ENCODE data around the gene CAMK2N1. TPM values are rescaled to one million over a fixed set of nuclear protein-coding genes. Genes with fewer than 3 reads are reported as not detected.

Gene CAMK2N1
- total and polyA plus RNA-seq, 4 experiments from 2014 or later = 0.32 to 6.5 (median 3.2) TPM

DNA sequence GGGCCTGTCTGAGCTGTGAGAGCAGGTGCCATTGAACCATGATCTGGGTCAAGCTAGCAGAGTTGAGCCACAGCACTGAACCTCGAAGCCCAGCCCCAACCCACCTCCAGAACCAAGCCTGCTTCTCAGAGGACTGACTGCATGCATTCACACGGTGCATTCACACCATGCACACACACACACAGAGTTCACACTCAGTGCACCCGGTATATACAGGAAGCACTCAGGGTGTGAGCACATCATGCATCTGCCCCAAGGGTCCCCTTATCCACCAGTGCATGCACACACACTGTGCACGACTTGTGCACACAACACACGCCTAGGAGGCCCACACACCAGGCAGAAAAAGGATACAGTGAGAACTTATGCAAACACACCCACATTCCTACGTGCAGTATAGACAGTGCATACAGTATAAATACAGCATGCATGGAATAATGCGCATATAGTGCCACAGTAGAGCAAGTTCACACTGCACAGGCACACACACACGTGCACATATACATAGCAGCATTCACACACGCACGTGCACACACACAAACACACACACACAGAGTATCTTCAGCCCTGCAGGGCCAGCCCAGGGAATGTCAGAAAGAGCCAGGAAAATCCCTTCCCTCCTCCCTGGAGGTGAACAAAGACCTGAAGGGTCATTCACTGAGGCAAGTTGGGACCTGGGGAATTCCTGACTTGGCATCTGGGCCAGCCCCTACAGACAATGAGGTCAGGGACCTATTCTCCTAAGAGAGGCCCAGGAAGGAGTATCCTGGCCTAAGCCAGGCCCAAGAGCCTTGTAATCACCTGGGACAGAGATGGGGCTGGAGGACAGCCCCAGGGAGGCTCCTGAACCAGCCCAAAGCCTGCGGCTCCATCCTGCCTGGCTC is 42.1 kb downstream of the CAMK2N1 start:
- Mint-ChIP-seq H3K36me3 (no peaks in the 10 kb centered on the region), H3K4me3 (no peak overlapping the region), H3K9me3 (no peaks in the 10 kb centered on the region), H3K27me3 (peaks cover 2 to 15% of the 10 kb centered on the region in 2 donors), H3K4me1 (peaks cover 0 to 4% (median 1%) of the 10 kb centered on the region in 4 donors), H3K27ac (no peak overlapping the region)
- no peak overlapping the region for H3K27ac ChIP-seq (ENCODE audit: low read depth, low read length)
- no peaks in the 10 kb centered on the region for H3K36me3 ChIP-seq (ENCODE audit: insufficient read depth, low read length)
- DNase-seq = no peak
- no peaks in the 10 kb centered on the region for H3K27me3 ChIP-seq (ENCODE audit: insufficient read depth, low read length)
- H3K4me3 ChIP-seq (ENCODE audit: low read length in 2 of 2) = no peak overlapping the region
- intact Hi-C loops (cut with micrococcal nuclease) = no loop called here
- POLR2A ChIA-PET (ENCODE audit: partially characterized antibody) = no interaction called here
- no peaks in the 10 kb centered on the region for H3K4me1 ChIP-seq (ENCODE audit: insufficient read depth, low read length)
- H3K9me3 ChIP-seq (ENCODE audit: control insufficient read depth in 1 of 2, low read length in 2 of 2) = no peaks in the 10 kb centered on the region
- CTCF ChIA-PET (ENCODE audit: partially characterized antibody) = no interaction called here

DNA sequence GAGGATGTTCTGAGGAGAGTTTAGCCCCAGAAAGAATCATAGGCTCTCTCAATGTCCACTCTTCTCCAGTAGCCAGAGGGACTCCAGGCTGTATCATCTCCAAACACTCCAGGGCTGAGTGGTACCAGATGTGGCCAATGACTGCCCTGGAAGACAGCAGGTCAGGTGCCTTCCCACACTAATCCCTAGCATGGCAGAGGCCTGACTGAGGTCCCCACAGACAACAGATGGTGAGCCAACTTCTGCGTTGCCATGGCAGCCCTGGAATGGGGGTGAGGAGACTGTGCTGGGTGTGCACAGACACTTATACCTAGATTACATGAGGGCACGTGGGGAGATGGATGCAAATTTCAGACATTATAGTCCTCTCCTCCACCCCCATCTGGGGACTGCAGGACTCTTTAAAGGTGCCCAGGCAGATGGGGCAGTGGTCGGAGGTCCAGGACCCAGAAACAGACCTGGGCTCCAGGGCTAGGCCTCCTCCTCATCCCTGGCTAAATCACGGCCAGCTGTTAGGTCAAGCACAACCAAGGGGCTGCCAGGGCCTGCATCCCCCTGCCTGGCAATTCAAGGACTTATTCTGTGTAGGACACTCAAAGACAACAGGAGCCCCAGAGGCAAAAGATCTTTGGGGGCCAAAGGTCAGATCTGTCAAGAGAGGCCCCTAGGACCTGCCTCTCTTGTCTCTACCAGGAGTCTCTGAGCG is 42.9 kb downstream of the CAMK2N1 start:
- Histone ChIP-seq H3K36me3 (ENCODE audit: insufficient read depth, low read length) (no peaks in the 10 kb centered on the region), H3K27me3 (ENCODE audit: insufficient read depth, low read length) (no peaks in the 10 kb centered on the region), H3K4me1 (ENCODE audit: insufficient read depth, low read length) (no peaks in the 10 kb centered on the region), H3K27ac (ENCODE audit: low read depth, low read length) (no peak overlapping the region), H3K9me3 (ENCODE audit: control insufficient read depth in 1 of 2, low read length in 2 of 2) (no peaks in the 10 kb centered on the region), H3K4me3 (ENCODE audit: low read length in 2 of 2) (no peak overlapping the region)
- peaks cover 0 to 4% (median 1%) of the 10 kb centered on the region in 4 donors for H3K4me1 Mint-ChIP-seq
- ChIA-PET POLR2A (ENCODE audit: partially characterized antibody) (no interaction called here), CTCF (ENCODE audit: partially characterized antibody) (no interaction called here)
- no peaks in the 10 kb centered on the region for H3K36me3 Mint-ChIP-seq
- no peak overlapping the region for H3K27ac Mint-ChIP-seq
- no peaks in the 10 kb centered on the region for H3K9me3 Mint-ChIP-seq
- DNase-seq = no peak
- H3K4me3 Mint-ChIP-seq = no peak overlapping the region
- peaks cover 2 to 15% of the 10 kb centered on the region in 2 donors for H3K27me3 Mint-ChIP-seq
- intact Hi-C loops (cut with micrococcal nuclease) = no loop called here

DNA sequence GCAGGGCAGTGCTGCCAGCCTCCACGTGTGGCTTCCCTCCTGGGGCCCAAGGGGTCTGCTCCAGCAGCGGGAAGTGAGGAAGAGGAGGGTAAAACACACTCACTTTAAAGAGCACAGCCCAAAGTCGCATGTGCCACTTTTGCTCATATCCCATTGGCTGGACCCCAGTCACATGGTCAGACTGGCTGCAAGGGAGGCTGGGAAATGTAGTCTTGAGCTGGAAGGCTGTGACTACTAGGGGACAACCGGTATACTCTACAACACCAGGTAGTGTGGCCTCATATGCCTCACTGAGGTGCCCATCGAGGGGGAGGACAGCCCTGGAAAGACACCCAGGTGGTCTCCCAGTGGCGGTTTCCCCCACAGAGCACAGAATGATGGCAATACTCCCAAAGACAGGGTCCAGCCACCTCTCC is 45.2 kb downstream of the CAMK2N1 start:
- Histone ChIP-seq H3K4me1 (ENCODE audit: insufficient read depth, low read length) (no peaks in the 10 kb centered on the region), H3K36me3 (ENCODE audit: insufficient read depth, low read length) (no peaks in the 10 kb centered on the region), H3K9me3 (ENCODE audit: control insufficient read depth in 1 of 2, low read length in 2 of 2) (no peaks in the 10 kb centered on the region), H3K4me3 (ENCODE audit: low read length in 2 of 2) (no peak overlapping the region), H3K27me3 (ENCODE audit: insufficient read depth, low read length) (no peaks in the 10 kb centered on the region), H3K27ac (ENCODE audit: low read depth, low read length) (no peak overlapping the region)
- Mint-ChIP-seq H3K36me3 (no peaks in the 10 kb centered on the region), H3K9me3 (no peaks in the 10 kb centered on the region), H3K4me1 (peaks cover 0 to 4% (median 1%) of the 10 kb centered on the region in 4 donors), H3K27ac (no peak overlapping the region), H3K4me3 (no peak overlapping the region), H3K27me3 (peaks cover 5 to 16% of the 10 kb centered on the region in 2 donors)
- DNase-seq = peak; percentile 22 to 50 (median 38)
- intact Hi-C loops (cut with micrococcal nuclease) = no loop called here
- POLR2A ChIA-PET (ENCODE audit: partially characterized antibody) = no interaction called here
- CTCF ChIA-PET (ENCODE audit: partially characterized antibody) = no interaction called here

DNA sequence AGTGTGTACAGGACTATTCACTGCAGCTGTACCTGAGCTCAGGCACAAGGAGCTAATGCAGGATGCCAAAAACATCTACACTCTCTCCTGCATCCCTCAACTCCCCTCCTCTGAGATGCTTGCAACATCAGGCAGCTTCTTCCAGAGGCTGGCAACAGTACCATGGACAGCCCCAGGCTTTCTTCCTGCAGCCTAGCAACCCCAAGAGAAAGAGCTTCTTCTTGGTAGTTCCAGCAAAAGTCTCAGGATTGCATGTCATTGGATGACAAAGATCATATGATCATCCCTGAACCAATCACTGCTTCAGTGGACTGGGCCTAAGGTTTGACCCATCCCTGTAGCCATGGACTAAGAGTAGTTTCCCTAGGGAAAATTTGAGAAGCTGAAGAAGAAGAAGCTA is 46.7 kb downstream of the CAMK2N1 start:
- Histone ChIP-seq H3K27me3 (ENCODE audit: insufficient read depth, low read length) (peaks cover 4% of the 10 kb centered on the region), H3K36me3 (ENCODE audit: insufficient read depth, low read length) (no peaks in the 10 kb centered on the region), H3K4me3 (ENCODE audit: low read length in 2 of 2) (no peak overlapping the region), H3K27ac (ENCODE audit: low read depth, low read length) (no peak overlapping the region), H3K4me1 (ENCODE audit: insufficient read depth, low read length) (no peaks in the 10 kb centered on the region), H3K9me3 (ENCODE audit: control insufficient read depth in 1 of 2, low read length in 2 of 2) (no peaks in the 10 kb centered on the region)
- Mint-ChIP-seq H3K27ac (no peak overlapping the region), H3K4me1 (peaks cover 0 to 4% (median 1%) of the 10 kb centered on the region in 4 donors), H3K36me3 (no peaks in the 10 kb centered on the region), H3K27me3 (peaks cover 15 to 24% of the 10 kb centered on the region in 2 donors), H3K9me3 (no peaks in the 10 kb centered on the region), H3K4me3 (no peak overlapping the region)
- ChIA-PET CTCF (ENCODE audit: partially characterized antibody) (interaction anchor here (0.6 to 1.0 kb wide), 2 partner anchors 10 to 13 kb away, joined by 3 read pairs; no protein-coding TSS in a partner anchor), POLR2A (ENCODE audit: partially characterized antibody) (no interaction called here)
- no peak for DNase-seq
- intact Hi-C loops (cut with micrococcal nuclease) = no loop called here

DNA sequence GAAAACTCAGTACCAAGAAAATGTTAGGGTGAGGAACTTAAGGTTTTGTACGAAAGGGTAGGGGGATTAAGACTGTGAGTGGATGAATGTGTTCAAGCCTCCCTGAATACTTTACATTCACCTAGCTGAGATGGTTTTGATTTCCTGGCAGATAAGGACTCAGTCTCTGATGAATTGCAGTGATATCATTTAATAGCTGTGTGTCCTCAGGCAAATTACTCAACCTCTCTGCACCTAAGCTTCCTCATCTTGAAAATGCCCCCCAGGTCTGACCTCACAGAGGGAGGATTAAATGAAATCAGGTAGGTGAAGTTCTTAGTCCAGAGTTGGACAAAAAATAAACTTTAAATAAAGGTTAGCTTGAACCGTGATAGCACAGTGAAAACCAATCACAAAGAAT is 48.4 kb downstream of the CAMK2N1 start:
- CTCF ChIA-PET (ENCODE audit: partially characterized antibody) = no interaction called here
- Histone ChIP-seq H3K4me3 (ENCODE audit: low read length in 2 of 2) (no peak overlapping the region), H3K27ac (ENCODE audit: low read depth, low read length) (no peak overlapping the region), H3K36me3 (ENCODE audit: insufficient read depth, low read length) (no peaks in the 10 kb centered on the region), H3K27me3 (ENCODE audit: insufficient read depth, low read length) (peaks cover 4% of the 10 kb centered on the region), H3K9me3 (ENCODE audit: control insufficient read depth in 1 of 2, low read length in 2 of 2) (no peaks in the 10 kb centered on the region), H3K4me1 (ENCODE audit: insufficient read depth, low read length) (no peaks in the 10 kb centered on the region)
- DNase-seq = no peak
- Mint-ChIP-seq H3K4me1 (peaks cover 0 to 4% (median 1%) of the 10 kb centered on the region in 4 donors), H3K9me3 (no peaks in the 10 kb centered on the region), H3K4me3 (no peak overlapping the region), H3K27ac (no peak overlapping the region), H3K36me3 (no peaks in the 10 kb centered on the region), H3K27me3 (peaks cover 15 to 27% of the 10 kb centered on the region in 2 donors)
- intact Hi-C loops (cut with micrococcal nuclease) = no loop called here
- POLR2A ChIA-PET (ENCODE audit: partially characterized antibody) = no interaction called here

DNA sequence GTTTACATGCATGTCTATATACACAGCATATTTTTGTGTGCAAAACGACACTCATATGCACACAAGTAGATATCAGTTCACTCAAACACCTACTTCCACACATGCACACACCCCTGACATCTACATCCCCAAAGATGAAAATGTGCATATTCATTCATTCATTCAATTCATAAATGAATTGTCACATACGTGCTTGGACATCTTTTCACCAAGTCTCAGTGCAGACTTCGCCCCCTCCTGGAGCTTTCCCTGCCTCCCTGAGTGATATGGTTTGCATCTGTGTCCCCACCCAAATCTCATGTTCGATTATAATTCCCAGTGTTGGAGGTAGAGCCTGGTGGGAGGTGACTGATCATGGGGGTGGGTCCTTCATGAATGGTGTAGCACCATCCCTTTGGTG is 53.1 kb downstream of the CAMK2N1 start:
- ChIA-PET CTCF (ENCODE audit: partially characterized antibody) (no interaction called here), POLR2A (ENCODE audit: partially characterized antibody) (no interaction called here)
- H3K36me3 ChIP-seq (ENCODE audit: insufficient read depth, low read length) = no peaks in the 10 kb centered on the region
- H3K4me3 ChIP-seq (ENCODE audit: low read length in 2 of 2) = no peak overlapping the region
- DNase-seq = no peak
- no peak overlapping the region for H3K4me3 Mint-ChIP-seq
- no peaks in the 10 kb centered on the region for H3K4me1 ChIP-seq (ENCODE audit: insufficient read depth, low read length)
- H3K27ac Mint-ChIP-seq = no peak overlapping the region
- peaks cover 4% of the 10 kb centered on the region for H3K27me3 ChIP-seq (ENCODE audit: insufficient read depth, low read length)
- intact Hi-C loops (cut with micrococcal nuclease) = no loop called here
- peaks cover 26 to 51% of the 10 kb centered on the region in 2 donors for H3K27me3 Mint-ChIP-seq
- no peaks in the 10 kb centered on the region for H3K4me1 Mint-ChIP-seq
- H3K27ac ChIP-seq (ENCODE audit: low read depth, low read length) = no peak overlapping the region
- no peaks in the 10 kb centered on the region for H3K36me3 Mint-ChIP-seq
- no peaks in the 10 kb centered on the region for H3K9me3 Mint-ChIP-seq
- H3K9me3 ChIP-seq (ENCODE audit: control insufficient read depth in 1 of 2, low read length in 2 of 2) = no peaks in the 10 kb centered on the region
